NCI-H2107 treated with DMSO at 0.1 percent for 48 hours (cell line): ENCODE measurements around the gene NPY2R.

Experiments
- DNase-seq: peaks from one replicate; lab custom pipeline; 2025; ENCODE audit not compliant: unreplicated experiment; lab: John Stamatoyannopoulos, UW

NPY2R gene

GRCh38 chr4:155208258-155209054, at the start of gene NPY2R:
TSS of gene NPY2R (plus strand) at chr4:155208636. CDS start at chr4:155213940, 5,304 bp downstream.
- no peak for DNase-seq

- no peak for DNase-seq
Measured at GRCh38 chr4:155161357-155161756, 47.1 kb upstream of the NPY2R start.

- DNase-seq: no peak
Measured at GRCh38 chr4:155164718-155165117, 43.7 kb upstream of the NPY2R start.

- no peak for DNase-seq
Measured at GRCh38 chr4:155170569-155170968, 37.9 kb upstream of the NPY2R start.

GRCh38 chr4:155173371-155173770, 35.1 kb upstream of the NPY2R start:
- DNase-seq: no peak

GRCh38 chr4:155174668-155175067, 33.8 kb upstream of the NPY2R start:
- no peak for DNase-seq

- no peak for DNase-seq
Measured at GRCh38 chr4:155179216-155179615, 29.2 kb upstream of the NPY2R start.

- DNase-seq: no peak
Measured at GRCh38 chr4:155186972-155187371, 21.5 kb upstream of the NPY2R start.

- DNase-seq: no peak
Measured at GRCh38 chr4:155187989-155188388, 20.4 kb upstream of the NPY2R start.

GRCh38 chr4:155190099-155190498, 18.3 kb upstream of the NPY2R start:
- no peak for DNase-seq

GRCh38 chr4:155197757-155198156, 10.7 kb upstream of the NPY2R start:
- no peak for DNase-seq

- no peak for DNase-seq
Measured at GRCh38 chr4:155207534-155208257, 740 bp upstream of the NPY2R start.

- no peak for DNase-seq
Measured at GRCh38 chr4:155220025-155220424, 11.6 kb downstream of the NPY2R start.

- no peak for DNase-seq
Measured at GRCh38 chr4:155227131-155227530, 18.7 kb downstream of the NPY2R start.

- DNase-seq: no peak
Measured at GRCh38 chr4:155228713-155229112, 20.3 kb downstream of the NPY2R start.

- DNase-seq: no peak
Measured at GRCh38 chr4:155232432-155232831, 24.0 kb downstream of the NPY2R start.

GRCh38 chr4:155234206-155234605, 25.8 kb downstream of the NPY2R start:
- no peak for DNase-seq

GRCh38 chr4:155237567-155237966, 29.1 kb downstream of the NPY2R start:
- no peak for DNase-seq

- no peak for DNase-seq
Measured at GRCh38 chr4:155241225-155241624, 32.8 kb downstream of the NPY2R start.

GRCh38 chr4:155241664-155242063, 33.2 kb downstream of the NPY2R start:
- no peak for DNase-seq

- no peak for DNase-seq
Measured at GRCh38 chr4:155245105-155245504, 36.7 kb downstream of the NPY2R start.
